Skeletal muscle tissue (tissue), 4 donors: ENCODE data around the gene ZNF330. TPM values are rescaled to one million over a fixed set of nuclear protein-coding genes. Genes with fewer than 3 reads are reported as not detected.
A peak's percentile ranks its signal among the peaks of the same experiment; 100 is the strongest.
"Not testable (repeated sequence)": the region's sequence is repeated elsewhere in the genome, so short reads cannot be mapped to it uniquely, and the experiment has no call there.

Experiments
- H3K27ac ChIP-seq: one replicate; pipeline ENCODE4 v1.7.0; 2013; ENCODE audit warnings: mild to moderate bottlenecking, low read depth, low read length, inconsistent platforms
- H3K27me3 ChIP-seq, 3 donors: one replicate each; pipeline ENCODE4 v1.7.0; 2013; ENCODE audit warnings: low read length in 3 of 3; ENCODE audit not compliant: control insufficient read depth in 3 of 3, insufficient read depth in 3 of 3
- H3K36me3 ChIP-seq, 3 donors: one replicate each; pipeline ENCODE4 v1.7.0; 2013; ENCODE audit warnings: low read length in 3 of 3; ENCODE audit not compliant: control insufficient read depth in 3 of 3, insufficient read depth in 3 of 3
- H3K4me1 ChIP-seq, 3 donors: one replicate each; pipeline ENCODE4 v1.7.0; 2013; ENCODE audit warnings: low read length in 3 of 3, mild to moderate bottlenecking in 3 of 3; ENCODE audit not compliant: control insufficient read depth in 3 of 3, insufficient read depth in 3 of 3
- H3K4me3 ChIP-seq, 3 donors: one replicate each; pipeline ENCODE4 v1.7.0; 2013; ENCODE audit warnings: low read length in 3 of 3
- H3K9ac ChIP-seq, 3 donors: one replicate each; pipeline ENCODE4 v1.7.0; 2013; ENCODE audit warnings: low read length in 3 of 3, mild to moderate bottlenecking in 3 of 3, moderate library complexity in 2 of 3, low read depth in 1 of 3
- H3K9me3 ChIP-seq, 3 donors: one replicate each; pipeline ENCODE4 v1.7.0; 2013; ENCODE audit warnings: low read length in 3 of 3; ENCODE audit not compliant: control insufficient read depth in 3 of 3
- total RNA-seq: library from RNA; depleted of rRNA; stranded (reverse); fragments of >200 nt; gene quantifications from one replicate; pipeline ENCODE4 v1.2.3, GENCODE V29; 2014
- donor health status: Osteomylitis.

Gene ZNF330
- total RNA-seq, 1 donor from 2014 or later: 22.4 TPM

DNA sequence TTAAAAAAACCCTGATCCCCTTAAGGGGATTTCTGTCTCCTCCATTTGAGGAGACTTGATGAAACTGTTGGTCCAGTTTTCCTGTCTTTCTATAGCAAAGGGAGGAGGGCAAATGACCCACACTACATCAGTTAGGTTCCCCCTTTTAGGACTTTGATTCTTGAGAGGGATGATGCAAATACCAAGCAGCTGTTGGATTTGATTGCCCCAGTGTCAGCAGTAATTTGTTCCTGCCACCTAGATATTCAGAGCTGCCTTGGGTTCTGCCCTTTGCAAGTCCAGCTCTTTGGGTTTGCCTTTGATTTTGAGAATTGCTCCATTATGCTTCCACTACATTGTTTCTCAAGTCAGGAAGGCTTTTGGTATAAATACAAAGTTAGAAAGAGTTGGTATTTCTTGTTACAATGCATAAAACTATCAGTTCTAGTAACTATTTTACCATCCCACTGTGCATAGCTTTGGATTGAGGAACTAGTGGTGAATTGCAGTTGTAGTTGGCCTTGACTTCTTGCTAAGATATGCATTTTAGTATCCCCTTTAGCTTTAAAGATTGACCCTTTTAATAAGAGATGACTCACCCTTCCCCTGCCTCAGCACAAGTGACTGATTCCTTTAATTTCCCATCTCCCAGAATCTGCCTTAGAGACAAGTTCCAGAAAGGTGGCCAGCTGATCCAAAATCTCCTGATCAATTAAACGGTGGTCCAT is 24.3 kb upstream of the ZNF330 start:
- Histone ChIP-seq H3K36me3 (no peaks in the 10 kb centered on the region), H3K9ac (no peak overlapping the region), H3K27ac (no peak overlapping the region), H3K4me3 (peak overlapping the region in 1 of 3 donors; percentile 14), H3K27me3 (no peaks in the 10 kb centered on the region), H3K9me3 (peaks cover 0 to 4% (median 0%) of the 10 kb centered on the region in 3 donors), H3K4me1 (peaks cover 12 to 20% (median 14%) of the 10 kb centered on the region in 3 donors)

DNA sequence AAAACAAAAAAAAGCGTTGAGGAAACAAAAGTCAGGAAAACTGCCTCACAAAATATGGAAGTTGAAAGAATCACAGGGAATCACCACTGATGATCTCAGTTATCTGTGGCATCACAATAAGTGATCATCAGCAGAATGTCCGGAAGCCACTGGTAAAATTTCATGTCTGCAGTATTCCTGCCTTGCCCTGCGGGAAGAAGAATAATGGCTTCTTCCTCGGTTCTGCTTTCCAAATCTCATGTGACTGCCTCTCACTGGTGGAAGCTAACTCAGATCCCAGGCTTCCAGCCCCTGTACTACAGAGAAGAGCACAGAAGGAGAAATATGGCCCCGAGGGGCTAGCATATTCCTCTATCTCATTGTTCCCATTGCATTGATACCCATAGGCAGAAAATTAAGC is 12.7 kb upstream of the ZNF330 start:
- no peak overlapping the region for H3K4me3 ChIP-seq
- no peaks in the 10 kb centered on the region for H3K27me3 ChIP-seq
- H3K27ac ChIP-seq: peak overlapping the region; percentile 29
- H3K9ac ChIP-seq: no peak overlapping the region
- peaks cover 0 to 2% (median 0%) of the 10 kb centered on the region in 3 donors for H3K4me1 ChIP-seq
- no peaks in the 10 kb centered on the region for H3K36me3 ChIP-seq
- H3K9me3 ChIP-seq: no peaks in the 10 kb centered on the region

GRCh38 chr4:141210168-141210567 is 10.5 kb upstream of the ZNF330 start:
- no peaks in the 10 kb centered on the region for H3K36me3 ChIP-seq
- H3K4me1 ChIP-seq: no peaks in the 10 kb centered on the region
- H3K9me3 ChIP-seq: no peaks in the 10 kb centered on the region
- no peak overlapping the region for H3K27ac ChIP-seq
- H3K9ac ChIP-seq: no peak overlapping the region
- no peaks in the 10 kb centered on the region for H3K27me3 ChIP-seq
- H3K4me3 ChIP-seq: no peak overlapping the region

GRCh38 chr4:141213550-141213991 is 7.1 kb upstream of the ZNF330 start:
- Histone ChIP-seq H3K27ac (no peak overlapping the region), H3K4me1 (no peaks in the 10 kb centered on the region), H3K36me3 (no peaks in the 10 kb centered on the region), H3K9ac (no peak overlapping the region), H3K9me3 (no peaks in the 10 kb centered on the region), H3K4me3 (no peak overlapping the region), H3K27me3 (no peaks in the 10 kb centered on the region)

- no peak overlapping the region for H3K4me3 ChIP-seq
- H3K27ac ChIP-seq: no peak overlapping the region
- H3K4me1 ChIP-seq: no peaks in the 10 kb centered on the region
- no peak overlapping the region for H3K9ac ChIP-seq
- no peaks in the 10 kb centered on the region for H3K9me3 ChIP-seq
- no peaks in the 10 kb centered on the region for H3K27me3 ChIP-seq
- no peaks in the 10 kb centered on the region for H3K36me3 ChIP-seq
These were observed 5.7 kb upstream of the ZNF330 start for GRCh38 chr4:141215030-141215429.

GRCh38 chr4:141216002-141216761 is 4.5 kb upstream of the ZNF330 start:
- no peak overlapping the region for H3K27ac ChIP-seq
- H3K4me3 ChIP-seq: no peak overlapping the region
- H3K4me1 ChIP-seq: peaks cover 0 to 5% (median 0%) of the 10 kb centered on the region in 3 donors
- no peaks in the 10 kb centered on the region for H3K9me3 ChIP-seq
- no peaks in the 10 kb centered on the region for H3K36me3 ChIP-seq
- no peak overlapping the region for H3K9ac ChIP-seq
- no peaks in the 10 kb centered on the region for H3K27me3 ChIP-seq

GRCh38 chr4:141220271-141220670 is 424 bp upstream of the ZNF330 start:
- H3K9me3 ChIP-seq: no peaks in the 10 kb centered on the region
- H3K27ac ChIP-seq: peak overlapping the region; percentile 98
- H3K36me3 ChIP-seq: peaks cover 0 to 4% (median 0%) of the 10 kb centered on the region in 3 donors
- H3K4me1 ChIP-seq: peaks cover 4 to 14% (median 13%) of the 10 kb centered on the region in 3 donors
- no peaks in the 10 kb centered on the region for H3K27me3 ChIP-seq
- H3K4me3 ChIP-seq: peak overlapping the region; percentile 92 to 99 (median 93)
- H3K9ac ChIP-seq: peak overlapping the region in 2 of 3 donors; percentile 92 to 98

- no peaks in the 10 kb centered on the region for H3K9me3 ChIP-seq
- H3K27me3 ChIP-seq: no peaks in the 10 kb centered on the region
- peak overlapping the region; percentile 42 for H3K27ac ChIP-seq
- peaks cover 4 to 14% (median 13%) of the 10 kb centered on the region in 3 donors for H3K4me1 ChIP-seq
- H3K9ac ChIP-seq: no peak overlapping the region
- peaks cover 0 to 11% (median 9%) of the 10 kb centered on the region in 3 donors for H3K36me3 ChIP-seq
- no peak overlapping the region for H3K4me3 ChIP-seq
These were observed 2.7 kb downstream of the ZNF330 start for GRCh38 chr4:141223418-141223817.

DNA sequence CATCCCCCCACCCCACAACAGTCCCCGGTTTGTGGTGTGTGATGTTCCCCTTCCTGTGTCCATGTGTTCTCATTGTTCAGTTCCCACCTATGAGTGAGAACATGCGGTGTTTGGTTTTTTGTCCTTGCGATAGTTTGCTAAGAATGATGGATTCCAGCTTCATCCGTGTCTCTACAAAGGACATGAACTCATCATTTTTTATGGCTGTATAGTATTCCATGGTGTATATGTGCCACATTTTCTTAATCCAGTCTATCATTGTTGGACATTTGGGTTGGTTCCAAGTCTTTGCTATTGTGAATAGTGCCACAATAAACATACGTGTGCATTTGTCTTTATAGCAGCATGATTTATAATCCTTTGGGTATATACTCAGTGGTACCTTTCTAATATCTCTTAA is 6.6 kb downstream of the ZNF330 start:
- peaks cover 13 to 36% (median 32%) of the 10 kb centered on the region in 3 donors for H3K36me3 ChIP-seq
- not testable (repeated sequence) for H3K9me3 ChIP-seq, H3K9ac ChIP-seq

More for the DNA sequence above, 6.6 kb downstream of the ZNF330 start:
- not testable (repeated sequence) for H3K27ac ChIP-seq, H3K27me3 ChIP-seq, H3K4me3 ChIP-seq, H3K4me1 ChIP-seq
